DOHH2 (cell line): ENCODE results near the gene ZC3H7A.

Experiments used
- H3F3A ChIP-seq: fragments of 200-600 bp; sonication (generic), shearing (Covaris generic); 2 replicates; pipeline ENCODE4 v1.6.0; 2016; ENCODE audit warnings: antibody characterized with exemption, mild to moderate bottlenecking; ENCODE audit not compliant: control insufficient read depth, insufficient read depth
- H3K27ac ChIP-seq: fragments of 200-600 bp; sonication (generic); 2 replicates; pipeline ENCODE4 v1.5.1; 2014; ENCODE audit warnings: low read depth, mild to moderate bottlenecking, low read length, moderate library complexity
- H3K27me3 ChIP-seq: fragments of 200-600 bp; sonication (generic); 2 replicates; pipeline ENCODE4 v1.6.1; 2014; ENCODE audit warnings: mild to moderate bottlenecking, low read length, mixed read lengths; ENCODE audit not compliant: control insufficient read depth
- H3K36me3 ChIP-seq: fragments of 200-600 bp; sonication (generic); 2 replicates; pipeline ENCODE4 v1.6.1; 2014; ENCODE audit warnings: mild to moderate bottlenecking, low read length, moderate library complexity, mixed read lengths; ENCODE audit not compliant: control insufficient read depth
- H3K4me1 ChIP-seq: fragments of 200-600 bp; sonication (generic); 2 replicates; pipeline ENCODE4 v1.6.1; 2014; ENCODE audit warnings: mild to moderate bottlenecking, low read length, mixed read lengths; ENCODE audit not compliant: control insufficient read depth
- H3K4me2 ChIP-seq: fragments of 200-600 bp; sonication (generic); 2 replicates; pipeline ENCODE4 v1.6.0; 2014; ENCODE audit warnings: mild to moderate bottlenecking, low read length, moderate library complexity
- H3K4me3 ChIP-seq: fragments of 200-600 bp; sonication (generic); 2 replicates; pipeline ENCODE4 v1.5.1; 2014; ENCODE audit warnings: mild to moderate bottlenecking, low read length, mixed read lengths
- H3K79me2 ChIP-seq: fragments of 200-600 bp; sonication (generic); 2 replicates; pipeline ENCODE4 v1.6.1; 2014; ENCODE audit warnings: mild to moderate bottlenecking, low read length, mixed read lengths; ENCODE audit not compliant: control insufficient read depth
- H3K9me2 ChIP-seq: fragments of 200-600 bp; sonication (generic); replicated peaks from 2 replicates; pipeline ENCODE4 v1.6.1; 2014; ENCODE audit warnings: mild to moderate bottlenecking, low read length, mixed read lengths; ENCODE audit not compliant: control insufficient read depth
- H3K9me3 ChIP-seq: fragments of 200-600 bp; sonication (generic); 2 replicates; pipeline ENCODE4 v1.6.1; 2014; ENCODE audit warnings: antibody characterized with exemption, low read length, mixed read lengths; ENCODE audit not compliant: control insufficient read depth, insufficient read depth
- H4K20me1 ChIP-seq: fragments of 200-600 bp; sonication (generic); 2 replicates; pipeline ENCODE4 v1.6.0; 2014; ENCODE audit warnings: low read depth, mild to moderate bottlenecking, antibody characterized with exemption, low read length, moderate library complexity; ENCODE audit not compliant: control insufficient read depth, insufficient read depth
- CTCF ChIP-seq: fragments of 200-600 bp; sonication (generic); IDR thresholded peaks from one replicate; pipeline ENCODE4 v1.5.1; 2014; ENCODE audit warnings: antibody characterized with exemption, mild to moderate bottlenecking, low read depth, low read length; ENCODE audit not compliant: poor library complexity, severe bottlenecking
- EZH2phosphoT487 ChIP-seq: fragments of 200-600 bp; sonication (generic); IDR thresholded peaks from 2 replicates; pipeline ENCODE4 v1.6.1; 2017; ENCODE audit warnings: borderline replicate concordance, mild to moderate bottlenecking, antibody characterized with exemption, low read length, moderate library complexity, mixed read lengths

The ZC3H7A gene

DNA sequence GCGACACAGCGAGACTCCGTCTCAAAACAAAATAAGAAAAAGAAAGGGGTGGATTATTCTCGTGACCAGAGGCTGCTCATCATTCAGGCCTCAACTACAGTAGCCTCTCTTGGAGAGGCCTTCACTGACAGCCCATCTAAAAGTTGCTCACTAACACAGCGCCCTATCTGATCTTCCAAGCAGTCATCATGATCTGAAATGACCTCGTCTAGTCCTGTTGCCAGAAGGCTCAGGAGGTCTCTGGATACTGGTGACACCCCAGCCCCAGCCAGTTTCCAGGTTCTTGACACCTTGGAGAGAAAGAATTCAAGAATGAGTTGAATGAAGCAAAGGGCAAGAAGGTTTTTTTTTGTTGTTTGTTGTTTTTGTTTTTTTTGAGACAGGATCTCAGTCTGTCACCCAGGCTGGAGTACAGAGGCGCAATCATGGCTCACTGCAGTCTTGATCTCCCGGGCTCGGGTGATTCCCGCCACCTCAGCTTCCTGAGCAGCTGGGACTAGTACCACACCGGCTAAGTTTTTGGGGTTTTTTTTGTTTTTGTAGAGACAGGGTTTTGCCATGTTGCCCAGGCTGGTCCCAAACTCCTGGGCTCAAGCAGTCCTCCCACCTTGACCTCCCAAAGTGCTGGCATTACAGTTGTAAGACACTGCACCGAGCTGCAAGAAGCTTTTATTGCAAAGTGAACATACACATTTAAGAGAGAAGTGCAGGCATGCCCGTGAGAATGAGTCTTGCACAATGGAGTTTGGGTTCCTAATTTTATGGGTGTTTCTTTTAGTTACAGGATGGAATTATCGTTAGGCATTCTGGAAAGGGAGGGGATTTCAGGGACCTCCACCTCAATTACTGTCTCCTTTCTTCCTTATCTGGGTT is 2.7 kb upstream of the ZC3H7A start:
- H3K36me3 ChIP-seq = peaks cover 25% of the 10 kb centered on the region
- peaks cover 38% of the 10 kb centered on the region for H3K4me1 ChIP-seq
- peaks cover 8% of the 10 kb centered on the region; the same call in 1 of the 2 replicates for H3F3A ChIP-seq
- H3K9me3 ChIP-seq = no peaks in the 10 kb centered on the region
- H3K9me2 ChIP-seq = no peaks in the 10 kb centered on the region
- H3K4me3 ChIP-seq = peak overlapping the region; percentile 95
- H3K27ac ChIP-seq = no peak overlapping the region
- peaks cover 53% of the 10 kb centered on the region for H3K79me2 ChIP-seq
- peak overlapping the region; percentile 94 for H3K4me2 ChIP-seq
- H4K20me1 ChIP-seq = no peaks in the 10 kb centered on the region; the same call in 1 of the 2 replicates
- TF ChIP-seq EZH2phosphoT487 (no peak), CTCF (no peak)
- H3K27me3 ChIP-seq = no peaks in the 10 kb centered on the region

DNA sequence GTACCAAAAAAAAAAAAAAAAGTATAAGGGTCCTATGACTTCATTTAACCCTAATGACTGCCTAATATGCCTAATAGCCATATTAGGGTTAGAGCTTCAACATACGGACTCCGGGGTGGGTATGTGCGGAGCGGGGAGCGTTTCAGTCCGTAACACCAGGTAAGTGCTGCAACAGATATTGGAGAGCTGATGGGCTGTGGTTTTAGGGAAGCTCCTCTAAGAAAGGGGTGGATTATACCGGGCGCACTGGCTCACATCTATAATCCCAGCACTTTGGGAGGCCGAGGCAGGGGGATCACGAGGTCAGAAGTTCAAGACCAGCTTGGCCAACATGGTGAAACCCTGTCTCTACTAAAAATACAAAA is 1.9 kb upstream of the ZC3H7A start:
- Histone ChIP-seq H3K79me2 (peaks cover 61% of the 10 kb centered on the region), H3K4me1 (peaks cover 46% of the 10 kb centered on the region), H3K36me3 (peaks cover 32% of the 10 kb centered on the region), H4K20me1 (peaks cover 2% of the 10 kb centered on the region), H3F3A (peaks cover 16% of the 10 kb centered on the region; the same call in 1 of the 2 replicates), H3K27me3 (no peaks in the 10 kb centered on the region), H3K4me3 (peak overlapping the region; percentile 95), H3K9me3 (no peaks in the 10 kb centered on the region), H3K4me2 (peak overlapping the region; percentile 94), H3K27ac (no peak overlapping the region), H3K9me2 (no peaks in the 10 kb centered on the region)
- no peak for TF ChIP-seq EZH2phosphoT487
- TF ChIP-seq CTCF = no peak

DNA sequence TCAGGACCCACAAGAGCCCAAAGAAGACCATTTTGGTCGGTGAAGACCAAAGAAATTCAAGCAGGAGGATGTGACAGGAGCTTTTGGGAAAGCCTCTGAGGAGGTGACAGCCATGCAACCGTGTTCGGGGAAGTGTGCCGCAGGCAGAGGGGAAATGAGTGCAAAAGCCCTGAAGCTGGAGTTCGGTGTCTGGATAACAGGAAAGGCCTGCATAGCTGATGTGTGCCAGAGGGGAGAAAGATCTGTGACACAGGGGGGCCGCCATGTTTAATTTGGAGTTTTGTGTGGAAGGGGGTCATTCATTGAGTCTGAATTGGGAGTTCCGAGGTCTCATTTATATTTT is 870 bp upstream of the ZC3H7A start:
- TF ChIP-seq CTCF = no peak
- TF ChIP-seq EZH2phosphoT487 = no peak

More for the DNA sequence above, 870 bp upstream of the ZC3H7A start:
- H3F3A ChIP-seq = peaks cover 16% of the 10 kb centered on the region; the same call in 1 of the 2 replicates
- H3K27ac ChIP-seq = peak overlapping the region; percentile 64
- peaks cover 50% of the 10 kb centered on the region for H3K4me1 ChIP-seq
- H4K20me1 ChIP-seq = peaks cover 7% of the 10 kb centered on the region
- peaks cover 72% of the 10 kb centered on the region for H3K79me2 ChIP-seq
- H3K36me3 ChIP-seq = peaks cover 39% of the 10 kb centered on the region
- peak overlapping the region; percentile 94 for H3K4me2 ChIP-seq
- peak overlapping the region; percentile 95 for H3K4me3 ChIP-seq
- H3K9me2 ChIP-seq = no peaks in the 10 kb centered on the region
- no peaks in the 10 kb centered on the region for H3K9me3 ChIP-seq
- H3K27me3 ChIP-seq = no peaks in the 10 kb centered on the region
